Endothelial cell of hepatic sinusoid (primary cell): Measurements from ENCODE around the gene KISS1R.

Source experiments
- in situ Hi-C: cut with HindIII; loops from 2 replicates; pipeline ENCODE4 v1.10.0; 2017; ENCODE audit warnings: low sequenced_read_pairs

Gene KISS1R

GRCh38 chr19:966485-967088 is 49.5 kb downstream of the KISS1R start:
- in situ Hi-C loops: no loop called here
